ENCODE results near the gene SLF2. TPM values are rescaled to one million over a fixed set of nuclear protein-coding genes. Genes with fewer than 3 reads are reported as not detected.

SLF2 gene
- total RNA-seq, 1 experiment from 2014 or later = 43.0 TPM

GRCh38 chr10:100882252-100882651 lies 30.5 kb upstream of the SLF2 start (continued):
- no peak for TF ChIP-seq REST (IDR thresholded peaks at IDR 0.05; ENCODE audit: low read depth)
- no peak for TF ChIP-seq SIN3A (IDR thresholded peaks at IDR 0.05; ENCODE audit: low read depth)
- TF ChIP-seq CTCF (IDR thresholded peaks at IDR 0.05 in 2 of 3, conservative IDR thresholded peaks at IDR 0.05 in 1 of 3; ENCODE audit: borderline replicate concordance in 1 of 3, insufficient read depth in 1 of 3, low read depth in 2 of 3, low read length in 2 of 3) = no peak
- no peak for TF ChIP-seq EGR1 (IDR thresholded peaks at IDR 0.05; ENCODE audit: low read depth)

- intact Hi-C loops (cut with micrococcal nuclease) = no loop called here
- Histone ChIP-seq H3K9me2 (ENCODE audit: insufficient read depth) (no peaks in the 10 kb centered on the region), H3K9ac (ENCODE audit: low read length) (no peak overlapping the region), H3K4me2 (ENCODE audit: low read length) (no peak overlapping the region), H3K36me3 (ENCODE audit: control insufficient read depth in 1 of 2, insufficient read depth in 2 of 2, low read length in 2 of 2) (no peaks in the 10 kb centered on the region), H2AFZ (ENCODE audit: low read depth, low read length, poor library complexity, severe bottlenecking) (no peak overlapping the region), H3K9me3 (ENCODE audit: control insufficient read depth in 1 of 2, insufficient read depth in 1 of 2, low read depth in 1 of 2, low read length in 2 of 2) (no peaks in the 10 kb centered on the region), H3K27ac (ENCODE audit: low read depth, low read length) (no peak overlapping the region), H3K4me1 (ENCODE audit: control insufficient read depth in 1 of 2, insufficient read depth in 2 of 2, low read length in 2 of 2) (peaks cover 8 to 24% of the 10 kb centered on the region in 2 experiments), H4K20me1 (ENCODE audit: insufficient read depth) (no peaks in the 10 kb centered on the region), H3K79me2 (ENCODE audit: insufficient read depth, low read length) (no peaks in the 10 kb centered on the region), H3K27me3 (ENCODE audit: insufficient read depth, low read length) (no peaks in the 10 kb centered on the region), H3K4me3 (replicated peaks in 1 of 2; ENCODE audit: low read depth in 1 of 2, low read length in 2 of 2) (no peak overlapping the region)
- BruUV-seq (replicated peaks) = no TSS peak
- ChIA-PET RAD21 (ENCODE audit: low non-redundant PET in 1 of 2, low total read pairs in 2 of 2, uncharacterized antibody in 2 of 2, unreplicated experiment in 2 of 2) (no interaction called here), POLR2A (no interaction called here), CTCF (interaction anchor here (1.0 kb wide), 1 partner anchor 11 kb away, joined by 3 read pairs; no protein-coding TSS in a partner anchor)
- DNase-seq (ENCODE audit: low read depth, low spot score) = no peak
- no peak for TF ChIP-seq CBX3 (IDR thresholded peaks at IDR 0.05; ENCODE audit: low read depth)
- no peak for TF ChIP-seq YY1 (IDR thresholded peaks at IDR 0.05; ENCODE audit: extremely low read depth, insufficient replicate concordance, low read depth, low read length)
- TF ChIP-seq RAD21 (IDR thresholded peaks at IDR 0.05; ENCODE audit: low read depth) = no peak
- TF ChIP-seq SRF (IDR thresholded peaks at IDR 0.05; ENCODE audit: low read depth) = no peak
- no peak for TF ChIP-seq TCF7L2 (IDR thresholded peaks at IDR 0.05; ENCODE audit: borderline replicate concordance, extremely low read depth, insufficient read depth, insufficient read length)
- TF ChIP-seq ZFX (IDR thresholded peaks at IDR 0.05) = no peak
- no peak for TF ChIP-seq SP1 (IDR thresholded peaks at IDR 0.05; ENCODE audit: low read depth)
- TF ChIP-seq EZH2phosphoT487 (IDR thresholded peaks at IDR 0.05; ENCODE audit: borderline replicate concordance) = no peak
- TF ChIP-seq POLR2AphosphoS5 (IDR thresholded peaks at IDR 0.05; ENCODE audit: low read depth, low read length) = no peak
- TF ChIP-seq ATF3 (IDR thresholded peaks at IDR 0.05) = no peak
- TF ChIP-seq CTCF (IDR thresholded peaks at IDR 0.05 in 2 of 3, conservative IDR thresholded peaks at IDR 0.05 in 1 of 3; ENCODE audit: borderline replicate concordance in 1 of 3, insufficient read depth in 1 of 3, low read depth in 2 of 3, low read length in 2 of 3) = no peak
- ATAC-seq = no peak
These were observed 30.0 kb upstream of the SLF2 start for GRCh38 chr10:100882671-100883311.

Measured in HCT116 (cell line).